GM12873 (cell line): ENCODE measurements around the gene AK6.

Experiments
- CTCF ChIP-seq: IDR thresholded peaks from 2 replicates; pipeline ENCODE4 v1.5.1; 2012; ENCODE audit warnings: low read depth, mild to moderate bottlenecking, moderate library complexity, low read length, control low read depth; ENCODE audit not compliant: insufficient read depth; ENCODE audit errors: missing control alignments

The AK6 gene

GRCh38 chr5:69334793-69335268 is 34.5 kb downstream of the AK6 start:
- TF ChIP-seq CTCF: peak; percentile 79

GRCh38 chr5:69331528-69332445 is 37.5 kb downstream of the AK6 start:
- no peak for TF ChIP-seq CTCF

DNA sequence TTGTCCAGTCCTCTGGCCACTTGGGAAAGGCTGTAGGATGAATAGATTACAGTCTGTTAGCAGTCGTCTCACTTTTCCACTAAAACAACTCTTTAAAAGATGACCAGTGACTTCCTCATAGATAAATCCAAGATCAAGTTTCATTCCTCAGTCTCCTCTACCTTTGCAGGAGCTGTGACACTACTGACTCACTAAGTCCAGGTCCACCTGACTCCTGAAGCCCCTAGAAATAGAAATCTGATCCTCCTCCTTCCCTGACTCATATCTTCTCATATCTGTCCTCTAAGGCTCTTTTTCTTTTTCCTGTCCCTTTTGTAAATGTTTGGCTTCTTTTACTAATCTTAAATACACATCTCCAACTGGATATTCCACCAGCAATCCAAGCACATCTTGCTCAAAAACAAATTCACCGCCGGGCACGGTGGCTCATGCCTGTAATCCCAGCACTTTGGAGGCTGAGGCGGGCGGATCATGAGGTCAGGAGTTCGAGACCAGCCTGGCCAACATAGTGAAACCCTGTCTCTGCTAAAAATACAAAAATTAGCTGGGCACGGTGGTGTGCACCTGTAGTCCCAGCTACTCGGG is 39.3 kb downstream of the AK6 start:
- TF ChIP-seq CTCF: no peak

DNA sequence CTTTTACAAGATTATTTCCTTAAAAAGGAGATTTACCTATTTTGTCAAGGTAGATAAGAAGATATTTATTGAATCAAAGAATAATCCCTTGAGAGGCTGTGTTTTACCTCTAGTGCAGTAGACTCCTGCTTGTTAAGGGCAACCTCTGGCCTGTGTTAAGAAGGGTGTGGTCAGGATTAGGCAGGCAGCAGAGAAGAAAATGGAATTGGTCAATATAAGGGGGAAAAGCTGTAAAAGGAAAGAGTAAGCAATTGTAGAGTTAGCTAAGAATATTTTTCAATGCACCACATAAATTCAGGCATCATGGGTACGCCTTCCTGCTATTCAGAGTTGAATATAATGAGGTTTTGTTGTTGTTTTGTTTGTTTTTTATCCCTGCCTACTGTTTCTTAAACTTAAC is 43.0 kb downstream of the AK6 start:
- TF ChIP-seq CTCF: no peak

DNA sequence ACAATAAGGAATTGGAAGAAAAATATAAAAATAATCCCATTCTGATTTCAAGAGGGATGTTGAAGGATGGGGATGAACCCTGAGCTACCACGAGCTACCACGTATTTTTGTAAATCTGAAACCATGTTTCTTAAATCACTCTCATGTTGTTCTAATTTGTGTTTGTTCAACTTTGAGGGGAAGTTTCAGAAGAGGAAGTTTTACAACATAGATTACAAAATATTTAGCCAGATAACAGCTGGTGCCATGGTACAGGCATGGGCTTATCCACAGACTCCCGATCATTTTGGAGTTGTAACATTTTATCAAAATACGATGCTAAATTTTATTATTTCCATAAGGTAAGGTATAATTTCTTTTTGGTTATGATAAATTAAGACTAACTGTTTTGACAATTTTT is 51.9 kb downstream of the AK6 start:
- TF ChIP-seq CTCF: no peak

DNA sequence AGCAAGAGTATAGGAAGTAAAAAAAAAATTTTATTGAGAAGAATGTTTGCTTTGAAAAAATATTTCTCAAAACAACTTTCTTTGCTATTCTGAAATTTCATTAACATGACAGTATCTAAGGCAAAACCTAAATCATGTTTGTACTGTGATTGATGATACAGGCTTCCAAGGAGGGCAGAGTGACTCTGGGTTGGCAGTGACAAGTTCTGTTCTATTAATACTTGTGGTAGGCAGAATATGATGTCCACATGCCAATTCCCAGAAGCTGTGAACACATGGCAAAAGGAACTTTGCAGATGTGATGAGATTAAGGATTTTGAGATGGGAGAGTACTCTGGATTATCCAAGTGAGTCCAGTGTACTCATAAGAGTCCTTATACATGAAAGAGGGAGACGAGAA is 53.3 kb downstream of the AK6 start:
- no peak for TF ChIP-seq CTCF

GRCh38 chr5:69313428-69313827 is 55.9 kb downstream of the AK6 start:
- no peak for TF ChIP-seq CTCF
